PC-3 (cell line): ENCODE measurements around the gene KRT40. TPM values are rescaled to one million over a fixed set of nuclear protein-coding genes. Genes with fewer than 3 reads are reported as not detected.
A peak's percentile ranks its signal among the peaks of the same experiment; 100 is the strongest.

Experiments used
- ATAC-seq: fragments of 200-7000 bp; cut with Tn5 transposase; 2 replicates; pipeline ENCODE4 v1.9.1; 2020; ENCODE audit warnings: mild to moderate bottlenecking, moderate library complexity
- BruUV-seq: library from RNA; stranded (reverse); fragments of 400-500 nt; replicated peaks from 2 replicates; lab custom pipeline; 2021; lab: Mats Ljungman, UMichigan
- CTCF ChIA-PET: fragments of 300-600 bp; sonication (Branson Sonifier 250); formaldehyde crosslinking; loops from one replicate; lab custom pipeline; 2022; ENCODE audit warnings: antibody characterized with exemption; lab: Charles Lee
- POLR2A ChIA-PET: fragments of 300-600 bp; sonication (Branson Sonifier 250); formaldehyde crosslinking; loops from one replicate; lab custom pipeline; 2022; ENCODE audit warnings: antibody characterized with exemption; ENCODE audit not compliant: unreplicated experiment; lab: Charles Lee
- DNase-seq: peaks from one replicate; pipeline ENCODE4 v3.0.0-alpha.2; 2015
- H2AFZ ChIP-seq: fragments of 300-600 bp; sonication (generic); 2 replicates; pipeline ENCODE4 v1.6.0; 2016; ENCODE audit warnings: antibody characterized with exemption, low read length
- H3F3A ChIP-seq: fragments of 300-600 bp; sonication (generic); one replicate; pipeline ENCODE4 v1.6.0; 2017; ENCODE audit warnings: antibody characterized with exemption, low read length, control low read depth, mild to moderate bottlenecking; ENCODE audit not compliant: unreplicated experiment
- H3K27ac ChIP-seq: fragments of 300-600 bp; sonication (generic); 2 replicates; pipeline ENCODE4 v1.5.1; 2016; ENCODE audit warnings: mild to moderate bottlenecking, low read length
- H3K27me3 ChIP-seq: fragments of 300-600 bp; sonication (generic); 2 replicates; pipeline ENCODE4 v1.6.1; 2016; ENCODE audit warnings: low read length, mixed read lengths
- H3K36me3 ChIP-seq: fragments of 300-600 bp; sonication (generic); 2 replicates; pipeline ENCODE4 v1.6.1; 2016; ENCODE audit warnings: low read depth, mixed run types, low read length, mixed read lengths
- H3K4me1 ChIP-seq: fragments of 300-600 bp; sonication (generic); 2 replicates; pipeline ENCODE4 v1.5.1; 2016; ENCODE audit warnings: low read length; ENCODE audit not compliant: insufficient read depth
- H3K4me2 ChIP-seq: fragments of 300-600 bp; sonication (generic); 2 replicates; pipeline ENCODE4 v1.6.0; 2016; ENCODE audit warnings: low read length
- H3K4me3 ChIP-seq: fragments of 300-600 bp; sonication (generic); 2 replicates; pipeline ENCODE4 v1.5.1; 2016; ENCODE audit warnings: mild to moderate bottlenecking, low read length, mixed read lengths
- H3K79me2 ChIP-seq: fragments of 300-600 bp; sonication (generic); 2 replicates; pipeline ENCODE4 v1.6.1; 2017; ENCODE audit warnings: low read length, mixed read lengths
- H3K9ac ChIP-seq: fragments of 300-600 bp; sonication (generic); 2 replicates; pipeline ENCODE4 v1.6.0; 2016; ENCODE audit warnings: mild to moderate bottlenecking, low read length
- H3K9me2 ChIP-seq: fragments of 300-600 bp; sonication (generic); replicated peaks from 2 replicates; pipeline ENCODE4 v1.6.1; 2016; ENCODE audit warnings: mixed run types, low read length, mixed read lengths
- H3K9me3 ChIP-seq: fragments of 300-600 bp; sonication (generic); 2 replicates; pipeline ENCODE4 v1.6.1; 2016; ENCODE audit warnings: low read length, mixed read lengths
- H4K20me1 ChIP-seq: fragments of 300-600 bp; sonication (generic); 2 replicates; pipeline ENCODE4 v1.6.1; 2016; ENCODE audit warnings: low read length, mixed read lengths
- CTCF ChIP-seq: fragments of 300-600 bp; sonication (generic); conservative IDR thresholded peaks from 2 replicates; pipeline ENCODE4 v1.5.1; 2017; ENCODE audit warnings: antibody characterized with exemption, low read depth, mild to moderate bottlenecking, low read length
- EZH2 ChIP-seq: fragments of 300-600 bp; sonication (generic); IDR thresholded peaks from one replicate; pipeline ENCODE4 v1.6.1; 2017; ENCODE audit warnings: antibody characterized with exemption, mild to moderate bottlenecking, low read length; ENCODE audit not compliant: unreplicated experiment
- EZH2phosphoT487 ChIP-seq: fragments of 300-600 bp; sonication (generic); IDR thresholded peaks from 2 replicates; pipeline ENCODE4 v1.6.1; 2018; ENCODE audit warnings: mild to moderate bottlenecking, antibody characterized with exemption, low read length, borderline replicate concordance
- intact Hi-C: fragments of 100-400 bp; cut with micrococcal nuclease; formaldehyde crosslinking; loops from 2 replicates; pipeline ENCODE4 v1.9.0; 2023
- total RNA-seq: library from RNA; depleted of rRNA; stranded (reverse); fragments of >200 nt; gene quantifications from 2 replicates; pipeline ENCODE4 v1.2.3, GENCODE V29; 2014

KRT40 gene
- total RNA-seq, 1 experiment from 2014 or later = not detected

GRCh38 chr17:40963838-40964237 lies 20.3 kb downstream of the KRT40 start:
- Histone ChIP-seq H3K9me2 (no peaks in the 10 kb centered on the region), H3K4me2 (no peak overlapping the region), H4K20me1 (no peaks in the 10 kb centered on the region), H3K36me3 (no peaks in the 10 kb centered on the region; the same call in 1 of the 2 replicates), H2AFZ (no peak overlapping the region), H3K79me2 (no peaks in the 10 kb centered on the region), H3F3A (no peaks in the 10 kb centered on the region), H3K9ac (no peak overlapping the region), H3K9me3 (no peaks in the 10 kb centered on the region), H3K27ac (no peak overlapping the region), H3K4me3 (no peak overlapping the region), H3K4me1 (peaks cover 7% of the 10 kb centered on the region), H3K27me3 (no peaks in the 10 kb centered on the region)
- ChIA-PET POLR2A (no interaction called here), CTCF (no interaction called here)
- TF ChIP-seq CTCF (peak; percentile 65), EZH2 (no peak), EZH2phosphoT487 (no peak)
- DNase-seq (peak; percentile 38), ATAC-seq (no peak)
- intact Hi-C loops = no loop called here
- no TSS peak for BruUV-seq

- Histone ChIP-seq H3K27ac (no peak overlapping the region), H3K4me1 (peaks cover 24% of the 10 kb centered on the region), H3K36me3 (no peaks in the 10 kb centered on the region; the same call in 1 of the 2 replicates), H3K9me2 (no peaks in the 10 kb centered on the region), H4K20me1 (no peaks in the 10 kb centered on the region), H3K79me2 (no peaks in the 10 kb centered on the region), H3K27me3 (no peaks in the 10 kb centered on the region), H3F3A (peaks cover 5% of the 10 kb centered on the region), H3K9ac (no peak overlapping the region), H3K9me3 (no peaks in the 10 kb centered on the region), H3K4me2 (no peak overlapping the region), H3K4me3 (no peak overlapping the region), H2AFZ (no peak overlapping the region)
- TF ChIP-seq EZH2 = no peak
- no peak for TF ChIP-seq CTCF
- no peak for TF ChIP-seq EZH2phosphoT487
- POLR2A ChIA-PET = interaction anchor here (0.6 kb wide), 1 partner anchor 20 kb away, joined by 3 read pairs; no protein-coding TSS in a partner anchor
- no peak for DNase-seq
- CTCF ChIA-PET = no interaction called here
- intact Hi-C loops = no loop called here
- no peak for ATAC-seq
- no TSS peak for BruUV-seq
Observed at GRCh38 chr17:40962059-40962561, 22.0 kb downstream of the KRT40 start.

GRCh38 chr17:40961591-40961990 lies 22.5 kb downstream of the KRT40 start:
- Histone ChIP-seq H3K36me3 (no peaks in the 10 kb centered on the region; the same call in 1 of the 2 replicates), H3K27me3 (no peaks in the 10 kb centered on the region), H3K4me3 (no peak overlapping the region), H3K9ac (no peak overlapping the region), H3F3A (peaks cover 6% of the 10 kb centered on the region), H4K20me1 (no peaks in the 10 kb centered on the region), H3K9me3 (no peaks in the 10 kb centered on the region), H3K27ac (no peak overlapping the region), H3K4me2 (no peak overlapping the region), H2AFZ (no peak overlapping the region), H3K4me1 (peaks cover 27% of the 10 kb centered on the region), H3K79me2 (no peaks in the 10 kb centered on the region), H3K9me2 (no peaks in the 10 kb centered on the region)
- TF ChIP-seq CTCF (no peak), EZH2 (no peak), EZH2phosphoT487 (no peak)
- ATAC-seq (no peak), DNase-seq (no peak)
- intact Hi-C loops = no loop called here
- no TSS peak for BruUV-seq
- ChIA-PET POLR2A (no interaction called here), CTCF (no interaction called here)
